H9 (cell line): ENCODE data around the gene NOL9. TPM values are rescaled to one million over a fixed set of nuclear protein-coding genes. Genes with fewer than 3 reads are reported as not detected.

Source experiments
- DNase-seq: peaks from one replicate; pipeline ENCODE4 v3.0.0-alpha.2; 2017
- H2AFZ ChIP-seq: one replicate; pipeline ENCODE4 v1.6.1; 2013; ENCODE audit warnings: mild to moderate bottlenecking, low read length, control low read depth, moderate library complexity
- H2AK5ac ChIP-seq: 2 replicates; pipeline ENCODE4 v1.6.1; 2013; ENCODE audit warnings: low read length, control low read depth, mixed read lengths; ENCODE audit not compliant: insufficient read length
- H2BK120ac ChIP-seq: one replicate; pipeline ENCODE4 v1.6.1; 2013; ENCODE audit warnings: low read depth, mild to moderate bottlenecking, low read length, control low read depth, inconsistent platforms; ENCODE audit not compliant: poor library complexity, severe bottlenecking
- H2BK12ac ChIP-seq: 2 replicates; pipeline ENCODE4 v1.6.1; 2013; ENCODE audit warnings: low read length, control low read depth, mixed read lengths, low read depth; ENCODE audit not compliant: insufficient read length
- H2BK15ac ChIP-seq: 2 replicates; pipeline ENCODE4 v1.6.1; 2013; ENCODE audit warnings: low read depth, low read length, control low read depth
- H2BK20ac ChIP-seq: one replicate; pipeline ENCODE4 v1.6.1; 2013; ENCODE audit warnings: low read depth, mild to moderate bottlenecking, low read length, control low read depth, inconsistent platforms; ENCODE audit not compliant: poor library complexity, severe bottlenecking
- H2BK5ac ChIP-seq: 2 replicates; pipeline ENCODE4 v1.6.1; 2013; ENCODE audit warnings: low read length, control low read depth, mixed read lengths; ENCODE audit not compliant: insufficient read length
- H3K14ac ChIP-seq: 2 replicates; pipeline ENCODE4 v1.6.1; 2013; ENCODE audit warnings: low read length, control low read depth; ENCODE audit not compliant: insufficient read depth
- H3K18ac ChIP-seq: 2 replicates; pipeline ENCODE4 v1.6.1; 2013; ENCODE audit warnings: low read depth, mild to moderate bottlenecking, mixed read lengths, low read length, control low read depth; ENCODE audit not compliant: insufficient read length
- H3K23ac ChIP-seq: 2 replicates; pipeline ENCODE4 v1.6.1; 2013; ENCODE audit warnings: low read length, control low read depth, mixed read lengths, low read depth; ENCODE audit not compliant: insufficient read length
- H3K23me2 ChIP-seq: 2 replicates; pipeline ENCODE4 v1.6.1; 2013; ENCODE audit warnings: low read depth, mild to moderate bottlenecking, mixed read lengths, low read length, control low read depth; ENCODE audit not compliant: insufficient read length, poor library complexity, severe bottlenecking
- H3K27ac ChIP-seq: 2 replicates; pipeline ENCODE4 v1.5.1; 2013; ENCODE audit warnings: low read length, control low read depth, mixed read lengths, low read depth; ENCODE audit not compliant: insufficient read length
- H3K27me3 ChIP-seq: 2 replicates; pipeline ENCODE4 v1.6.1; 2013; ENCODE audit warnings: low read length, control low read depth, inconsistent platforms; ENCODE audit not compliant: insufficient read depth
- H3K4ac ChIP-seq: 2 replicates; pipeline ENCODE4 v1.6.1; 2013; ENCODE audit warnings: low read depth, mild to moderate bottlenecking, control low read depth, inconsistent platforms, low read length, moderate library complexity
- H3K4me1 ChIP-seq: 2 replicates; pipeline ENCODE4 v1.6.1; 2013; ENCODE audit warnings: low read length, control low read depth, inconsistent platforms; ENCODE audit not compliant: insufficient read depth
- H3K4me2 ChIP-seq: 2 replicates; pipeline ENCODE4 v1.6.1; 2013; ENCODE audit warnings: low read length, control low read depth, mixed read lengths; ENCODE audit not compliant: insufficient read length, insufficient read depth
- H3K56ac ChIP-seq: 2 replicates; pipeline ENCODE4 v1.6.1; 2013; ENCODE audit warnings: low read depth, mild to moderate bottlenecking, mixed read lengths, low read length, control low read depth; ENCODE audit not compliant: insufficient read length
- H3K79me1 ChIP-seq: 2 replicates; pipeline ENCODE4 v1.6.1; 2013; ENCODE audit warnings: low read depth, mild to moderate bottlenecking, moderate library complexity, low read length, control low read depth, inconsistent platforms; ENCODE audit not compliant: insufficient read depth, poor library complexity, severe bottlenecking
- H3K79me2 ChIP-seq: 2 replicates; pipeline ENCODE4 v1.6.1; 2013; ENCODE audit warnings: low read length, control low read depth, inconsistent platforms; ENCODE audit not compliant: insufficient read depth
- H3K9ac ChIP-seq: 2 replicates; pipeline ENCODE4 v1.6.1; 2013; ENCODE audit warnings: low read length, control low read depth, mixed read lengths; ENCODE audit not compliant: insufficient read length; ENCODE audit errors: extremely low read depth
- H3K9me3 ChIP-seq: one replicate; pipeline ENCODE4 v1.6.1; 2013; ENCODE audit warnings: low read depth, low read length, inconsistent platforms; ENCODE audit not compliant: control insufficient read depth
- H3T11ph ChIP-seq: one replicate; pipeline ENCODE4 v1.6.1; 2013; ENCODE audit warnings: mild to moderate bottlenecking, low read length, control low read depth, inconsistent platforms
- H4K20me1 ChIP-seq: one replicate; pipeline ENCODE4 v1.6.1; 2013; ENCODE audit not compliant: control insufficient read depth, insufficient read length, insufficient read depth
- H4K5ac ChIP-seq: 2 replicates; pipeline ENCODE4 v1.6.1; 2013; ENCODE audit warnings: low read depth, mild to moderate bottlenecking, mixed read lengths, low read length, control low read depth; ENCODE audit not compliant: insufficient read length
- H4K8ac ChIP-seq: replicated peaks from 2 replicates; pipeline ENCODE4 v1.6.1; 2013; ENCODE audit warnings: low read length, control low read depth, mixed read lengths, low read depth; ENCODE audit not compliant: insufficient read length
- H4K91ac ChIP-seq: 2 replicates; pipeline ENCODE4 v1.6.1; 2013; ENCODE audit warnings: low read depth, mild to moderate bottlenecking, moderate library complexity, mixed read lengths, low read length, control low read depth; ENCODE audit not compliant: insufficient read length
- H3K27ac Mint-ChIP-seq, 3 experiments: 2 replicates in 2 of 3; 3 replicates in 1 of 3; pipeline ENCODE4 v1.8.0; 2020 to 2021; ENCODE audit warnings: mixed read lengths in 3 of 3, mild to moderate bottlenecking in 1 of 3, moderate library complexity in 1 of 3
- H3K27me3 Mint-ChIP-seq: 2 replicates; pipeline ENCODE4 v1.8.0; 2021; ENCODE audit warnings: low read depth, mild to moderate bottlenecking, moderate library complexity, mixed read lengths
- H3K36me3 Mint-ChIP-seq, 3 experiments: 2 replicates in 2 of 3; 3 replicates in 1 of 3; pipeline ENCODE4 v1.8.0; 2020 to 2021; ENCODE audit warnings: low read depth in 3 of 3, mixed read lengths in 3 of 3; ENCODE audit not compliant: insufficient read depth in 1 of 3
- H3K4me1 Mint-ChIP-seq, 2 experiments: 2 replicates each; pipeline ENCODE4 v1.8.0; 2020; ENCODE audit warnings: mixed read lengths in 2 of 2
- H3K4me3 Mint-ChIP-seq, 2 experiments: 2 replicates in 1 of 2; 3 replicates in 1 of 2; pipeline ENCODE4 v1.8.0; 2020 to 2021; ENCODE audit warnings: mild to moderate bottlenecking in 2 of 2, mixed read lengths in 2 of 2, moderate library complexity in 1 of 2
- H3K9me3 Mint-ChIP-seq, 2 experiments: 2 replicates in 1 of 2; 3 replicates in 1 of 2; pipeline ENCODE4 v1.8.0; 2020; ENCODE audit warnings: mild to moderate bottlenecking in 2 of 2, mixed read lengths in 2 of 2, moderate library complexity in 1 of 2
- WGBS: extraction: QIAGEN DNeasy Blood & Tissue Kit; methylation state at CpG from one replicate; pipeline ENCODE4 v1.1.7; 2013; ENCODE audit warnings: missing lambda C conversion rate, low lambda C conversion rate, mixed read lengths; ENCODE audit not compliant: insufficient read length; ENCODE audit errors: extremely low coverage; 5-methylcytosine and 5-hydroxymethylcytosine counted together
- total RNA-seq: library from RNA; stranded (reverse); gene quantifications from 2 replicates; pipeline ENCODE4 v1.2.1, GENCODE V29; 2021
- TF ChIP-seq, protein P1 (sequence below): fragments of 200-600 bp; sonication (generic); conservative IDR thresholded peaks from 3 replicates; pipeline ENCODE4 v1.8.0; 2021; ENCODE audit warnings: antibody characterized with exemption, mild to moderate bottlenecking

Gene NOL9
- total RNA-seq, 1 experiment from 2014 or later, result 50.4 TPM

DNA sequence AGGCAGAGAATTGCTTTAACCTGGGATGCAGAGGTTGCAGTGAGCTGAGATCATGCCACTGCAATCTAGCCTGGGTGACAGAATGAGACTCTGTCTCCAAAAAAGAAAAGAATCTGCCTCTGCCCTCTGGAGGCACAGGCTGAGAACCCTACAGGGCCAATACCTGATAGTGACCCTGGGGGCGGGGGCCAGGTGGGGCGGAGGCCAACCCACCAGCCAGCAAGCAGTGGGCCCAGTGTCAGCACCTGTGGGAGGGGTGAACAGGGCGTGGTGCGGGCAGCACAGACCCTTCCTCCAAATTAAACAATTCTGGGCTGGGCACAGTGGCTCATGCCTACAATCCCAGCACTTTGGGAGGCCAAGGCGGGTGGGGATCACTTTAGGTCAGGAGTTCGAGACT, 43.8 kb downstream of the NOL9 start:
- H3K4ac ChIP-seq, result no peak overlapping the region
- H2BK5ac ChIP-seq, result no peak overlapping the region
- no peaks in the 10 kb centered on the region for H4K20me1 ChIP-seq
- Mint-ChIP-seq H3K27me3 (no peaks in the 10 kb centered on the region), H3K36me3 (no peaks in the 10 kb centered on the region), H3K9me3 (no peaks in the 10 kb centered on the region), H3K4me1 (peaks cover 0 to 3% of the 10 kb centered on the region in 2 experiments; a peak in 2 of 4 replicates), H3K4me3 (no peak overlapping the region), H3K27ac (no peak overlapping the region; a peak in 2 of 7 replicates)
- no peak overlapping the region for H2BK12ac ChIP-seq
- H3K27me3 ChIP-seq, result no peaks in the 10 kb centered on the region
- H3K23ac ChIP-seq, result no peak overlapping the region
- no peak overlapping the region for H2BK20ac ChIP-seq
- TF ChIP-seq, protein P1, sequence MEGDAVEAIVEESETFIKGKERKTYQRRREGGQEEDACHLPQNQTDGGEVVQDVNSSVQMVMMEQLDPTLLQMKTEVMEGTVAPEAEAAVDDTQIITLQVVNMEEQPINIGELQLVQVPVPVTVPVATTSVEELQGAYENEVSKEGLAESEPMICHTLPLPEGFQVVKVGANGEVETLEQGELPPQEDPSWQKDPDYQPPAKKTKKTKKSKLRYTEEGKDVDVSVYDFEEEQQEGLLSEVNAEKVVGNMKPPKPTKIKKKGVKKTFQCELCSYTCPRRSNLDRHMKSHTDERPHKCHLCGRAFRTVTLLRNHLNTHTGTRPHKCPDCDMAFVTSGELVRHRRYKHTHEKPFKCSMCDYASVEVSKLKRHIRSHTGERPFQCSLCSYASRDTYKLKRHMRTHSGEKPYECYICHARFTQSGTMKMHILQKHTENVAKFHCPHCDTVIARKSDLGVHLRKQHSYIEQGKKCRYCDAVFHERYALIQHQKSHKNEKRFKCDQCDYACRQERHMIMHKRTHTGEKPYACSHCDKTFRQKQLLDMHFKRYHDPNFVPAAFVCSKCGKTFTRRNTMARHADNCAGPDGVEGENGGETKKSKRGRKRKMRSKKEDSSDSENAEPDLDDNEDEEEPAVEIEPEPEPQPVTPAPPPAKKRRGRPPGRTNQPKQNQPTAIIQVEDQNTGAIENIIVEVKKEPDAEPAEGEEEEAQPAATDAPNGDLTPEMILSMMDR, result no peak
- no peak overlapping the region for H3T11ph ChIP-seq
- no peak overlapping the region for H3K14ac ChIP-seq
- no peak overlapping the region for H2AFZ ChIP-seq
- H2BK15ac ChIP-seq, result no peak overlapping the region
- no peak overlapping the region for H3K4me2 ChIP-seq
- H4K5ac ChIP-seq, result no peak overlapping the region
- no peak overlapping the region for H3K56ac ChIP-seq
- no peaks in the 10 kb centered on the region for H3K79me1 ChIP-seq
- H2BK120ac ChIP-seq, result no peak overlapping the region
- DNase-seq, result no peak
- no peaks in the 10 kb centered on the region for H3K79me2 ChIP-seq
- H3K9ac ChIP-seq, result no peak overlapping the region
- no peak overlapping the region for H3K27ac ChIP-seq
- no peaks in the 10 kb centered on the region for H3K9me3 ChIP-seq
- WGBS, result no CpG with 5 or more reads among the region's 6 CpGs
- no peak overlapping the region for H4K91ac ChIP-seq
- no peaks in the 10 kb centered on the region for H3K23me2 ChIP-seq
- H3K4me1 ChIP-seq, result no peaks in the 10 kb centered on the region
- H3K18ac ChIP-seq, result no peak overlapping the region
- H2AK5ac ChIP-seq, result no peak overlapping the region
- H4K8ac ChIP-seq, result no peak overlapping the region
